Measurements from ENCODE around the gene MYH14. TPM values are rescaled to one million over a fixed set of nuclear protein-coding genes. Genes with fewer than 3 reads are reported as not detected.
"Not testable (repeated sequence)": the region's sequence is repeated elsewhere in the genome, so short reads cannot be mapped to it uniquely, and the experiment has no call there.

Gene MYH14
- total RNA-seq, 1 donor from 2014 or later = under 0.01 TPM

- no peak for DNase-seq (ENCODE audit: low read depth in 2 of 2)
Measured at GRCh38 chr19:50331221-50331993, 128.0 kb downstream of the MYH14 start.

DNA sequence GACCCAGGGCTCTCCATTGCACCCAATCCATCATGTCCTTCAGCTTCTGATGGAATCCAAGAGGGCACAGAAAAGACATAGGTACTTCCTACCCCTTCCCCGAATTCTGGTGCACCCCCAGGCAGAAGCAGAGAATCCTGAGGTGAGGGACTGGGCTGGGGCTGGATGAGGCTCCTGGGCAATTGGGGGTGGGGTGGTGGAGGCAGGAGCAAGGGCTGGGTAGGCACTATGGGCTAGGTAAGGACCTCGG is 128.5 kb downstream of the MYH14 start:
- DNase-seq (ENCODE audit: low read depth in 2 of 2) = no peak

- DNase-seq (ENCODE audit: low read depth in 2 of 2) = no peak
Measured at GRCh38 chr19:50332244-50333038, 129.0 kb downstream of the MYH14 start.

GRCh38 chr19:50333235-50333736 is 129.9 kb downstream of the MYH14 start:
- DNase-seq (ENCODE audit: low read depth in 2 of 2) = peak; percentile 89 to 90

DNA sequence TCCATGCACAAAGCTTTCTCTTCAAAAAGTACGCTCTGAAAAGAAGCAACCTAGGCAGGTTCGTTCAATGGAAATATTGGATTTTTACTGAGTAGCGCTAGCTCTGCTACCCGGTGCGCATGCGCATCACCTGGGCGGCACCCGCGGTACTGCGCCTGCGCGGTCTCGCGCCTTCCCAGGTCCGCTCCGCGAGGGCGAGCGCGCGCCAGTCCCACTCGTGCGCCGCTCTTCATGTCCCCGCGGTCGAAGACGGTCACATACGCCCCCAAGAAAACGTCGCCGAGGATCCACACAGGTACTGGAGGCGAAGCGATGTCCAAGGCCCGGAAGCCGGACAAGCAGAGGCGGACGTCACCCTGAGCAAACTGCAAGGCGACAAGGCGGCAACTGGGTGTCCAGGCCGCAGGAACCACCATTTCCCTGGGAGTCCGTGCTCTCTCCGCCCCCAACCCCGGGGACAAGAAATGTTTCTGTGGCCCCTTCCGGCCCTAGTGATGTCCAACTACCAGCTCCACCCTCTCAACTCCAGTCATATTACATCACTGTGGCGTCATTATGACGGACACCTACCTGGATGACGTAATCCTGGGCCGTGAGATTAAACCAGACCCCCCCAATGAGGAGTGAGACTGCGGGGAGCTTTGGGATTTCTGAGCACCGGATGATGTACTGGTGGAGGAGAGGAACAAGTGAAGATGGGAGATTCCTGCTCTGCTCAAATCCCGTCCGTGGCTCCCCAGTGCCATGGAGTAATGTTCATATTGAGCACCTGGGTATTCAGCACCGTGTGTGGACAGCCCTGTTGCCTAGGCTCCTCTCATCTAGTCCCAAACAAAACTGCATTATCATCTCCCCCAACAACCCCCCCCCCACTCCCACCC is 130.6 kb downstream of the MYH14 start:
- peak in 1 of 2 donors; percentile 60 for DNase-seq (ENCODE audit: low read depth in 2 of 2)

DNA sequence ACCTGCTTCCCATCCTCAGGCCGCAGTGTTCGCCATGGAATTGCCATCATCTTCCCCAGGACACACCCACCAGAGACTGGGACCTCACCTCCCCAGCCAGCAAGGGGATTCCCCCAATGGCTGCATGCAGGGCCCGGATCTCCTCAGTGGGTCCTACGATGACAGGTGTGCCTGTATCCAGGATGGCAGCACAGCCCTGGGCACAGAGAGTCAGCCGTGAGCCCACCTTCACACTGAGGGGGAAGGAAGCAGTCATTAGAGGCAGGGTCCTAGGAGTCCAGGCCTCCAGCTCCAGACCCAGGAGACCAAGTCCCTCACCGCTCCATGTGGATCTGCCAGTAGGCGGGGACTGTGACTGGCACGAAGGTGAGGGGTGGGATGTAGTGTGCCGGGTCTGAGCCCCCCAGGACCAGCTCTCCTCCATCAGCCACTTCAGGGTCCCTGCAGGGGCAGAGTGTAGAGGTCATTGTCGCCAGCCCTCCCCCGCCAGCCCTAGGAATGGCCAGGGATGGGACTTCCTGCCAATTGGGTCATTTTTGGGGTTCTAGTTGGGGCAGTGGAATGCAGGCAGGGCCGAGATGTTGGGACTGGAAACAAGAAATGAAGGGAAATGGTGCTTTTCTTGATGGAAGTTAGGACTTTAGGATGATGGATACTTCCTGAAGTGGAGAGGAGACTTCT is 131.5 kb downstream of the MYH14 start:
- no peak for DNase-seq (ENCODE audit: low read depth in 2 of 2)

GRCh38 chr19:50337031-50337430 is 133.6 kb downstream of the MYH14 start:
- not testable (repeated sequence) for DNase-seq (ENCODE audit: low read depth in 2 of 2)

GRCh38 chr19:50340331-50340730 is 136.9 kb downstream of the MYH14 start:
- DNase-seq (ENCODE audit: low read depth in 2 of 2) = no peak

GRCh38 chr19:50341091-50341564 is 137.7 kb downstream of the MYH14 start:
- DNase-seq (ENCODE audit: low read depth in 2 of 2) = no peak

GRCh38 chr19:50344661-50345318 is 141.4 kb downstream of the MYH14 start:
- DNase-seq (ENCODE audit: low read depth in 2 of 2) = no peak

GRCh38 chr19:50347089-50347581 is 143.7 kb downstream of the MYH14 start:
- DNase-seq (ENCODE audit: low read depth in 2 of 2) = not testable (repeated sequence)

- peak in 1 of 2 donors; percentile 76 for DNase-seq (ENCODE audit: low read depth in 2 of 2)
Measured at GRCh38 chr19:50349277-50350057, 146.0 kb downstream of the MYH14 start.

DNA sequence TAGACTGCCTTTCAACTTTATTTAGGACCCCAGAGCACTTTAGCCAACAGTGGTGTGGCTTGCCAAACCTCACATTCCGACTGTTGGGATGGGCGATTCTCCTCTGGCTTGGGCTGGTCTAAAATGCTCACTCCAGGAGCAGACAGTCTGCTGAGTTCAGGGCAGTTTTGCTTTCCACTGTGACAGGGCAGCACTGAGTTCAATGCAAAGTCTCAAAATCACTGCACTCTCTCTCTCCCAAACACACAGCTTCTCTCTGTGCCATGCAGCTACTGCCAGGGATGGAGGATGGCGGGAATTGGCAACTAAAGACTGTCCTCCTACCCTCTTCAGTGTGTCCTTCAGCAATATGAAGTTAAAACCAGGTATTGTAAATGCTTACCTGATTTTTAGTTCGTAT is 148.8 kb downstream of the MYH14 start:
- no peak for DNase-seq (ENCODE audit: low read depth in 2 of 2)

- DNase-seq (ENCODE audit: low read depth in 2 of 2) = not testable (repeated sequence)
Measured at GRCh38 chr19:50353487-50353880, 150.1 kb downstream of the MYH14 start.

DNA sequence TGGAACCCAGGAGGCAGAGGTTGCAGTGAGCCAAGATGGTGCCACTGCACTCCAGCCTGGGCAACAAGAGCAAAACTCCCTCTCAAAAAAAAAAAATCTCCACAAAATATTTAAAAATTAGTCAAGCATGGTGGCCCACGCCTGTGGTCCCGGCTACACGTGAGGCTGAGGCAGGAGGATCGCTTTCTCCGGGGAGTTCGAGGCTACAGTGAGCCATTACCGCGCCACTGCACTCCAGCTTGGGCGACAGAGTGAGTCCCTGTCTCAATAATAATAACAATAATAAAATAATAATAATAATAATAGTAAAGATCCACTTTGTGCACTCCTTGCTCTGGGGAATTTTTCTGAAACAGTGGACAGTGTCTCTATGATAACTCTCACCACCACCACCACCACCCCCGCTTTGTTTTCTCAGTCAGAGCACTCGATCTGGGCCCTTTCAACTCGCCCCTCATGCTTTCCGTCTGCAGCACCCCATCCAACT is 153.3 kb downstream of the MYH14 start:
- no peak for DNase-seq (ENCODE audit: low read depth in 2 of 2)

DNA sequence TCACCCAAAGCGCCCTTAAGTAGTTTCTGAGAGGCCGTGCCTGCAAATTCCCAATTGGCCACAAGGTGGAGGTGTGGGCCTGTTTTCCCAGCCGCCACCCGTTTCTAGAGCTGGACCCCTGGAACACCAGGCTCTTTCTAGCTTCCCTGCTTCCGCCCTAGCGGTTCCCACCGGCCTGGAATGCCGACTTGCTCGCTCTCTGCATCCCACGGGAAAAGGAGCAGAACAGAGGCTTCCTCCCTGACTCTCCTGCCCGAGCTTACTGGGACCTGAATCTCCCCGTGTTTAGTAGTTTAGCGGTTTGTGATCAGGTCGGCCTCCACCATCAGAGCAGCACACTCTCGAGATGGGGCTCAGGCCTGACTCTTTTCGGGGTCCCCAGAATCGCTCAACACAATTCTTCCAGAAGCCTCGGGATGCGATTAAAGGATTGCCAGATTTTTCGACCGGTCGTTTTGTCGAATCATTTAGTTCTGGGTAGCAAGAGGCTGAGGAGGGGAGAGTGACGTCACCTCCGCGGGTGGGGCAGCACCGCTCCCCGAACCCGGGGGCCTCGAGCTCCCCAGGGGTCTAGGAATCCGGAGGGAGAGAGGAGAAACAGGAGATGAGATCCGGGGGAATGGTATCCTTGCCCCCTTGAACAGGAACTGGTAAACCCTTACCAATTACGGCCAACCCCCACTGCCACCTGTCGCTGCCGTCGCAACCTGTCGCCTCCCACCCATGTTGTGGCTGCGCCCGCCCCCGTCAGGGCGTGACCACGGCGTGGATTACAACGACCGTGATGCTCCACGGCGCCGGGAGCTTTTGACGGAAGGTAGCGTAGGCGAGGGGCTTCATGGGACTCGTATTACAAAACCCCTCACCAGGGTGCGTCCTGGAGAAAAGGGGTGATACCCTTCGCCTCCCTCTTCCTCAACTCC is 154.0 kb downstream of the MYH14 start:
- DNase-seq (ENCODE audit: low read depth in 2 of 2) = peak in 1 of 2 donors; percentile 63

DNA sequence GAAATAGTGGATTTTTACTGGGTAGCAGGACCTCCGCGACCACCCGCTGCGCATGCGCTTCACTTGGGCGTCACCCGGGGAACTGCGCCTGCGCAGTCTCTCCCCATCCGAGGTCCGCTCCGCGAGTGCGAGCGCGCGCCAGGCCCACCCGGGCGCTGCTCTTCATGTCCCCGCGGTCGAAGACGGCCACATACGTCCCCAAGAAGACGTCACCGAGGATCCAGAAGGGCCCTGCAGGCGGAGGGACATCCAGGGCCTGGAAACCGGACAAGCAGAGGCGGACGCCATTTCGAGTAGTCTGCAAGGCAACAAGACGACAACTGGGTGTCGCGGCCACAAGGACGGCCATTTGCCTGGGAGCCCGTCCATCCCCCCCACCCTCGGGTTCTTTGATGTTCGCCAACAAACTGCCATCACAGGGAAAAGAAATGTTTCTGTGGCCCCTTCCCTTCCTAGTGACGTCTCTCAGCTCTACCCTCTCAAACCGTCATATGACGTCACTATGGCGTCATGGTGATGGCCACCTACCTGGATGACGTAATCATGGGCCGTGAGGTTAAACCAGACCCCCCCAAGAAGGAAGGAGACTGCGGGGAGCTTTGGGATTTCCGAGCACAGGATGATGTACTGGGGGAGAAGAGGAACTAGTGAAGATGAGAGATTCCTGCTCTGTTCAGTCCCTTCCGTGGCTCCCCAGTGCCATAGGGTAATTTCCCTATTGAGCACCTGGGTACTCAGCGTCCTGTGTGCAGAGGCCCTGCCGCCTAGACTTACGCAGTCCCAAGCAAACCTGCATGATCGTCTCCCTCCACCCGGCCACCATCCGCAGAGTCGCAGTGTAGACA is 155.3 kb downstream of the MYH14 start:
- DNase-seq (ENCODE audit: low read depth in 2 of 2) = peak in 1 of 2 donors; percentile 58

All from dermis microvascular lymphatic vessel endothelial cell (primary cell).